K562 (cell line): Measurements from ENCODE around the gene INPPL1. TPM values are rescaled to one million over a fixed set of nuclear protein-coding genes. Genes with fewer than 3 reads are reported as not detected.

Experiments
- ATAC-seq: fragments of 200-7000 bp; cut with Tn5 transposase; 3 replicates; pipeline ENCODE4 v1.9.1; 2020; ENCODE audit warnings: moderate library complexity
- BruUV-seq: library from RNA; stranded (reverse); fragments of 400-500 nt; replicated peaks from 2 replicates; lab custom pipeline; 2021; lab: Mats Ljungman, UMichigan
- CTCF ChIA-PET: fragments of 300-600 bp; formaldehyde crosslinking; extraction: SDS; loops from one replicate; lab custom pipeline; 2021; ENCODE audit warnings: low intra/inter-chr PET ratio; lab: Yijun Ruan, JAX
- POLR2A ChIA-PET: fragments of 300-600, 350-650 bp; sonication (Branson Sonifier 250); formaldehyde crosslinking; extraction: SDS; loops from one replicate; lab custom pipeline; 2021; ENCODE audit warnings: antibody characterized with exemption, inconsistent platforms; lab: Yijun Ruan, JAX
- DNase-seq, 4 experiments: peaks; one replicate each; pipeline versions ENCODE4 v3.0.0 to v3.0.0-alpha.2; 2011 to 2018; ENCODE audit warnings: low spot score in 3 of 4, mixed read lengths in 3 of 4; ENCODE audit errors: extremely low read depth in 1 of 4
- FAIRE-seq: peaks from 2 replicates; lab custom pipeline; 2011; peaks lifted over from hg19 to GRCh38; lab: Jason Lieb, UNC
- H2AFZ ChIP-seq: 2 replicates; pipeline ENCODE4 v1.6.0; 2011; ENCODE audit warnings: low read depth, low read length, control low read depth, inconsistent platforms
- H3K27ac ChIP-seq: fragments of 200-600 bp; 3 replicates; pipeline ENCODE4 v1.8.0; 2011; ENCODE audit warnings: low read depth, mild to moderate bottlenecking, control low read depth, inconsistent platforms, low read length, moderate library complexity, mixed read lengths; ENCODE audit errors: extremely low read depth
- H3K27me3 ChIP-seq, 2 experiments: fragments of 300-600 bp in 1 of 2; 2 replicates in 1 of 2; 3 replicates in 1 of 2; pipeline versions ENCODE4 v1.6.0 to v1.8.0; 2011; ENCODE audit warnings: inconsistent platforms in 2 of 2, low read length in 2 of 2, mild to moderate bottlenecking in 1 of 2, mixed read lengths in 1 of 2, moderate library complexity in 1 of 2; ENCODE audit not compliant: control insufficient read depth in 2 of 2, insufficient read depth in 2 of 2
- H3K36me3 ChIP-seq: fragments of 300-600 bp; 3 replicates; pipeline ENCODE4 v1.8.0; 2011; ENCODE audit warnings: mild to moderate bottlenecking, low read length, inconsistent platforms; ENCODE audit not compliant: control insufficient read depth, insufficient read depth
- H3K4me1 ChIP-seq, 2 experiments: fragments of 200-600 bp in 1 of 2; replicated peaks in 1 of 2; 2 replicates in 1 of 2; 3 replicates in 1 of 2; pipeline versions ENCODE4 v1.5.1 to v1.8.0; 2011; ENCODE audit warnings: inconsistent platforms in 2 of 2, low read length in 2 of 2, mild to moderate bottlenecking in 1 of 2, mixed read lengths in 1 of 2, moderate library complexity in 1 of 2; ENCODE audit not compliant: control insufficient read depth in 2 of 2, insufficient read depth in 2 of 2
- H3K4me2 ChIP-seq: 2 replicates; pipeline ENCODE4 v1.6.1; 2011; ENCODE audit warnings: low read length, control low read depth, inconsistent platforms, mixed read lengths; ENCODE audit not compliant: insufficient read depth
- H3K4me3 ChIP-seq: fragments of 200-600 bp; sonication (generic), shearing (Covaris generic); 2 replicates; pipeline ENCODE4 v1.5.1; 2016; ENCODE audit warnings: control low read depth, inconsistent platforms
- H3K79me2 ChIP-seq: fragments of 200-600 bp; 3 replicates; pipeline ENCODE4 v1.8.0; 2011; ENCODE audit warnings: low read length, inconsistent platforms; ENCODE audit not compliant: control insufficient read depth, insufficient read depth
- H3K9ac ChIP-seq, 2 experiments: 2 replicates each; pipeline versions ENCODE4 v1.6.0 to v1.6.1; 2011; ENCODE audit warnings: low read depth in 2 of 2, low read length in 2 of 2, control low read depth in 1 of 2, inconsistent platforms in 1 of 2, mild to moderate bottlenecking in 1 of 2, mixed read lengths in 1 of 2; ENCODE audit not compliant: insufficient read depth in 1 of 2
- H3K9me1 ChIP-seq: one replicate; pipeline ENCODE4 v1.6.0; 2011; ENCODE audit warnings: inconsistent platforms, mild to moderate bottlenecking, low read length, moderate library complexity; ENCODE audit not compliant: control insufficient read depth, insufficient read depth
- H3K9me3 ChIP-seq: replicated peaks from 2 replicates; pipeline ENCODE4 v1.5.1; 2011; ENCODE audit warnings: low read depth, low read length, inconsistent platforms; ENCODE audit not compliant: control insufficient read depth, insufficient read depth
- H4K20me1 ChIP-seq: replicated peaks from 2 replicates; pipeline ENCODE4 v1.6.1; 2011; ENCODE audit warnings: low read length, inconsistent platforms, mixed read lengths; ENCODE audit not compliant: control insufficient read depth, insufficient read depth
- CBX3 ChIP-seq, 2 experiments: IDR thresholded peaks; 1 replicate in 1 of 2; 2 replicates in 1 of 2; pipeline ENCODE4 v1.6.1; 2012; ENCODE audit warnings: inconsistent platforms in 2 of 2, low read length in 2 of 2, borderline replicate concordance in 1 of 2, control low read depth in 1 of 2
- CBX5 ChIP-seq: IDR thresholded peaks from 2 replicates; pipeline ENCODE4 v1.6.1; 2014; ENCODE audit warnings: low read depth, borderline replicate concordance
- CHD2 ChIP-seq: IDR thresholded peaks from 2 replicates; pipeline ENCODE4 v1.6.1; 2011; ENCODE audit warnings: low read depth, low read length
- YY1 ChIP-seq, 3 experiments: IDR thresholded peaks; 2 replicates each; pipeline ENCODE4 v1.6.1; 2011; ENCODE audit warnings: low read length in 2 of 3, mild to moderate bottlenecking in 2 of 3, moderate library complexity in 2 of 3, borderline replicate concordance in 1 of 3, control low read depth in 1 of 3, low read depth in 1 of 3; ENCODE audit not compliant: insufficient read depth in 3 of 3, insufficient replicate concordance in 2 of 3, control insufficient read depth in 1 of 3, insufficient read length in 1 of 3; ENCODE audit errors: extremely low read depth in 1 of 3
- ZNF311 ChIP-seq: fragments of 250-450 bp; sonication (Bioruptor Pico); IDR thresholded peaks from 2 replicates; pipeline ENCODE4 v1.4.0; 2020; ENCODE audit warnings: mild to moderate bottlenecking, moderate library complexity
- WGBS: fragments of 100-300 bp; shearing (Covaris generic); methylation state at CpG from one replicate; pipeline ENCODE4 v1.1.6; 2016; ENCODE audit warnings: low coverage, mixed read lengths; ENCODE audit not compliant: insufficient coverage; ENCODE audit errors: missing lambda C conversion rate; 5-methylcytosine and 5-hydroxymethylcytosine counted together
- in situ Hi-C: fragments of 300-500 bp; cut with MboI; formaldehyde crosslinking; loops from 4 replicates; pipeline ENCODE4 v1.15.0; 2018; ENCODE audit warnings: inconsistent platforms, mixed read lengths
- intact Hi-C: fragments of 100-400 bp; cut with micrococcal nuclease; formaldehyde crosslinking; loops from 2 replicates; pipeline ENCODE4 v1.14.2; 2022
- polyA plus RNA-seq, 8 experiments: library from polyadenylated mRNA; depleted of rRNA in 4 of 8; stranded (reverse) in 5 of 8; unstranded in 3 of 8; fragments of >200 nt; fragmentation: Nextera tagmentation in 2 of 8; fragmentation: Illumina TruSeq in 1 of 8; extraction: Ambion mirVana in 2 of 8; extraction: Trizol in 1 of 8; gene quantifications; 2 replicates each; pipeline versions ENCODE4 v1.2.1 to v1.2.3, GENCODE V29; 2011 to 2014; ENCODE audit warnings: inconsistent platforms in 1 of 8, missing spikeins in 1 of 8
- total RNA-seq, 7 experiments: library from RNA; depleted of rRNA in 6 of 7; stranded (reverse); fragments of >200 nt in 6 of 7; fragmentation: Illumina TruSeq in 2 of 7; extraction: Trizol in 2 of 7; gene quantifications; 2 replicates each; pipeline versions ENCODE4 v1.2.1 to v1.2.3, GENCODE V29; 2011 to 2021; ENCODE audit warnings: low replicate concordance in 1 of 7

The INPPL1 gene
- total and polyA plus RNA-seq, 9 of the 15 experiments (the other 6 are each of a cell fraction or from before 2014, with no cell fraction given): 0.55 to 137 (median 61.6) TPM

DNA sequence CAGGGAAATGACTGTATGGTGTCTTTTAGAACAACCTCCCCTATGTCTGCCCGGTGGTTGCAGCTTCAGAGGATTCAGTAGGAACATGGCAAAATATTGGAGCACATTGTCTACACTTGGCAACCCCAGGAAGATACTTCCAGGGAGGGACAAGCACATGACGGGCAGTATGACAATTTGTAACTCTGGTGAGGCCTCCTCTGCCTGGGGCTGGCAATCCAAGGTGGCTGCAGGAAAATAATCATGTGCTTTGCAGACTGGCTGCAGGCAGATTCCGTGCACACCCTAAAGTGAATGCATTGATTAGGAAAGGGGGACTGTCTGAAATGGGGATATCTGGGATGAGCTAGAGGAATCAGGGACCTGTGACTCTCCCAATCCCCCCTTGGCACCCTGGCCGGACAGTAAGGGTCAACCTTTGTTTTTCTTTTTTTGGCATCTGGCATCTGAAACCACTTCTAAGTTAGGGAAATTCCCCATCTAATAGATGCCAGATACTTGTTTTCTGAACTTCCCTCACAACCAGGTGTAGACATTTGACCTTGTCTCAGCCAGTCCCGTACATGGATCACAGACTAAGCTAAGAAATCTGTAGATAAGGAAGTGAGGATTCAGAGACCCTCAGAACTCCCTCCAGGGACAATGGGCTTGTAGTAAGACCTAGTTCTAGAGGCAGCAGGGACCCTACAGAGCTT, 29.9 kb downstream of the INPPL1 start:
- in situ Hi-C loops: no loop called here
- intact Hi-C loops: no loop called here
- WGBS: 7% methylated on average over 5 of the region's 5 CpGs
- Histone ChIP-seq H3K9ac (no peak overlapping the region), H3K9me3 (0 out of 2 replicates have a peak, but pooled peaks cover 4% of the 10 kb centered on the region), H3K4me3 (no peak overlapping the region), H2AFZ (no peak overlapping the region), H3K36me3 (no peaks in the 10 kb centered on the region), H3K4me1 (peaks cover 0 to 5% of the 10 kb centered on the region in 2 experiments; a peak in 1 of 5 replicates), H3K9me1 (no peaks in the 10 kb centered on the region), H4K20me1 (no peaks in the 10 kb centered on the region; the same call in 1 of the 2 replicates), H3K4me2 (no peak overlapping the region), H3K79me2 (no peaks in the 10 kb centered on the region), H3K27me3 (peaks cover 12 to 45% of the 10 kb centered on the region in 2 experiments; a peak in 4 of 5 replicates), H3K27ac (no peak overlapping the region)
- TF ChIP-seq CBX5 (no peak), CBX3 (IDR thresholded peaks at IDR 0.05; ENCODE audit: borderline replicate concordance in 1 of 2, low read length in 2 of 2) (0 out of 3 replicates have a peak, but pooled peaks of 1 of the 2 experiments have one; percentile 70)
- DNase-seq: no peak
- ChIA-PET POLR2A (no interaction called here), CTCF (no interaction called here)
- FAIRE-seq: no peak
- ATAC-seq: no peak
- no TSS peak for BruUV-seq

DNA sequence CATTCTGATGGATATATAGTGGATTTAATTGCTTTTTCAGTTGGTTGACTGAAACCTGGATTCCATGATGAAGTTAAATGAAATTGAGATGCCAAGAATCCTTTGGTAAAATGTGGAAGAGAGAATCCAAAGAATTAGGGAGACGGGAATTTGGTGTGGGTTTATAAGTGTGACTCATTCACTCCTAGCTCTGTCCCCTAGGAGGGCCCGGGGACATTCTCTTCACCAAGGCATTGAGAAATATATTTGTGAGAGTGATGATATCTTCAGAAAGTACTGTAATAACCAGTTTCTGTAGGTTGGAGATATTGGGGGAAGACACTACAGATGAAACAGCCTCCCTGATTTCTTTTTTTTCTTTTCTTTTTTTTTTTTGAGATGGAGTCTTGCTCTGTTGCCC, 33.0 kb downstream of the INPPL1 start:
- WGBS: 0% methylated on average over 2 of the region's 2 CpGs
- H3K27me3 ChIP-seq: peaks cover 3 to 18% of the 10 kb centered on the region in 2 experiments; a peak in 4 of 5 replicates
- H3K9me1 ChIP-seq: no peaks in the 10 kb centered on the region
- in situ Hi-C loops: no loop called here
- H3K36me3 ChIP-seq: no peaks in the 10 kb centered on the region
- 0 out of 2 replicates have a peak, but pooled peaks cover 4% of the 10 kb centered on the region for H3K9me3 ChIP-seq
- no peaks in the 10 kb centered on the region for H3K4me1 ChIP-seq
- CTCF ChIA-PET: no interaction called here
- POLR2A ChIA-PET: no interaction called here
- FAIRE-seq: no peak
- no peaks in the 10 kb centered on the region for H4K20me1 ChIP-seq
- DNase-seq: no peak
- BruUV-seq: no TSS peak
- no peak overlapping the region for H2AFZ ChIP-seq
- H3K4me3 ChIP-seq: no peak overlapping the region
- H3K79me2 ChIP-seq: no peaks in the 10 kb centered on the region
- intact Hi-C loops: no loop called here
- no peak for ATAC-seq
- H3K4me2 ChIP-seq: no peak overlapping the region
- no peak overlapping the region for H3K27ac ChIP-seq
- H3K9ac ChIP-seq: no peak overlapping the region
- no peak for TF ChIP-seq YY1 (IDR thresholded peaks at IDR 0.05; ENCODE audit: borderline replicate concordance in 1 of 3, control insufficient read depth in 1 of 3, extremely low read depth in 1 of 3, insufficient read depth in 3 of 3, insufficient read length in 1 of 3, insufficient replicate concordance in 2 of 3, low read depth in 1 of 3, low read length in 2 of 3)
- no peak for TF ChIP-seq ZNF311 (CRISPR knock-in tag)
- TF ChIP-seq CHD2: no peak
